ENCODE results near the gene AKT3.

The AKT3 gene

DNA sequence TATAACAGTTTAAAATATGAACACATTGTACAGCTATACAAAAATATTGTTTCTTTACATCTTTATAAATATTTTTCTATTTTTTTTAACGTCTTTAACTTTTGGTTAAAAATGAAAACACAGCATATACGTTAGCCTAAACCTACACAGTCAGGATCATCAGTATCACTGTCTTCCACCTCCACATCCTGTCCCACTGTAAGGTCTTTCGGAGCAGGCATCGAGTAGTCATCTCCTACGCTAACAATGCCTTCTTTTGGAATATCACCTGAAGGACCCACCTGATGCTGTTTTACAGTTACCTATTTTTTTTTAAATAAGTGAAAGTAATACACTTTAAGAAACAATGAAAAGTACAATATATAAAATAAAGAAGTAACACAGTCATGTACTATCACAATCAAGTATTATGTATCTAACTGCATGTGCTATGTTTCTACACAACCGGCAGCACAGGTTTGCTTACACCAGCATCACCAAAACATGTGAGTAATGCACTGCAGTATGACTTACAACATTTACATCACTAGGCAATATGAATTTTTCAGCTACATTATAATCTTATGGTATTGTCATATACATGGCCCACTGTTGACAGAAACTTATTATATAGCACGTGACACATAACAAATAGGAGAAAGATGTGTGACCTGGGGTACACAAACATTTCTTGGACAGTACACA lies 254.4 kb downstream of the AKT3 start:
- DNase-seq = no peak

- no peak for DNase-seq
These were observed 255.6 kb downstream of the AKT3 start for GRCh38 chr1:243594455-243594854.

DNA sequence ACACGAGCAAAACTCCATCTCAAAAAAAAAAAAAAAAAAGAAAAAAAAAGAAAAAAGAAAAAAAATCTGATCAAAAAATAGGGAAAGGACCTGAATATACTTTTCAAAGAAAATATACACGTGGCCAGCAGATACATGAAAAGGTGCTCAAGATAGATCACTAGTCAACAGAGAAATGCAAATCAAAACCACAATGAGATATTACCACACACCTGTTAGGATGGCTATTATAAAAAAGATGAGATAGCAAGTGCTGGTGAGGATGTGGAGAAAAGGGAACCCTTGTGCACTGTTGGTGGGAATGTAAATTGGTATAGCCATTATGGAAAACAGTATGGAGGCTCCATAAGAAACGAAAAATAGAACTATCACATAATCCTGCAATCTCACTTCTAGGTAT lies 260.8 kb downstream of the AKT3 start:
- peak; percentile 50 for DNase-seq

DNA sequence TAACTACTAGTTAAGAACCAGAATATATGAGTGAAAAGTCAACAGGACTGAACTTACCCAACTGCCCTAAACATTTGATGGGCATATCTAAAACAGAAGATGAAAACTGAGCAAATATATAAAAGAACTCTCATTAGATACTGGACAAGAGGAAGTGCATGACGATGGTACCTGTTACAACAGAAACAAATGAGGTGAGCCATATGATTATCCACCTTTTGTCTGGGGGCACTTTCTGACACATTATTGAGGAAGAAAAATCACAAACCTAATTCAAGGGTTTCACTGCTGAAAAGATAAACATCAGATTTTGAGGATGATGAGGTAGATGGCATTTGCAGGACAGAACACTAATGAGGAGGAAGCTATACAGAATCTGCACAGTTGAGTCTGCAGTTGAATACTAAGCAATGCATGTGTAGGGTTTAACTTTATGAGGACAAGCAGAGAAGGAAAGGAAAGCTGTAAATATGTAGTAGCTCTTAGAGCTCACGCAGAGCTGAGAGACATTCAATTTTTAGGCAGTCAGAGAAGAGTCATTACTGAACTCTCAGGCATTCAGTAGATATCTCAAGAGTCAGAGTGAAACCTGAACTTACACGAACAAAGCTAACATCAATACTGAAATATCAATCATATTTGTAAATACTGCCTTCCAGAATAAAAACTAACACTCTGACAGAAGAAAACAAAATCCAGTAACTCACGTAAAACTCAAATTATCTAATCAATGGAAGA lies 262.1 kb downstream of the AKT3 start:
- no peak for DNase-seq

- peak; percentile 73 for DNase-seq
These were observed 262.8 kb downstream of the AKT3 start for GRCh38 chr1:243587285-243587684.

GRCh38 chr1:243585982-243586381 lies 264.1 kb downstream of the AKT3 start:
- no peak for DNase-seq

DNA sequence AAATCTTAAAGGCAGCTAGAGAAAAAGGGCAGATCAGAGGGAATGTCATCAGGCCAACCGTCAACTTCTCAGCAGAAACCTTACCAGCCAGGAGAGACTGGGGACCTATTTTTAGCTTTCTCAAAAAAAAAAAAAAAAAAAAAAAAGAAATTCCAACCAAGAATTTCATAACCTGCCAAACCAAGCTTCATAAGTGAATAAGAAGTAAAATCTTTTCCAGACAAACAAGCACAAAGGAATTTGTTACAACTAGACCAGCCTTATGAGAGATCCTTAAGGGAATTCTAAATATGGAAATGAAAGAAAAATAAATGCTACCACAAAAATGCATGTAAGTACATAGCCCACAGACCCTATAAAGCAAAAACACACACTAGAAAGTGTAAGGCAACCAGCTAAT lies 267.7 kb downstream of the AKT3 start:
- no peak for DNase-seq

GRCh38 chr1:243580984-243581383 lies 269.1 kb downstream of the AKT3 start:
- DNase-seq = no peak

- no peak for DNase-seq
These were observed 270.0 kb downstream of the AKT3 start for GRCh38 chr1:243580072-243580471.

DNA sequence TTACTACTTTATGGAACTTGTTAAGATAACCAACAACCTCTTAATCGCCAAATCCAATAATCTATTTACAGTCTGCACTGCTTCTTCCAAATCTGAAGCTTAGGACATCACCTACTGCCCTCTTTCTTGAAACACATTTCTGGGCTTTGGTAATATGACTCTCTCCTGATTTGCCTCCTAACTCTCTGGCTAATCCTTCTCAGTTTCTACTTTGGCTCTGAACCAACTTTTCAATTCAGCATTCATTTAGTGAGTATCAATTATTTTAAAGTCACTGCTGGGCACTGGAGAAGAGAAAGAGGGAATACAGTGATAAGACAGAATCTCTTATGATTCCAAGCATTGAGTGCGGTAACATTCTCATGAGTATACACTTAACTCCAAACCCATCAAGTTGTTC lies 275.0 kb downstream of the AKT3 start:
- DNase-seq = no peak

- no peak for DNase-seq
These were observed 277.1 kb downstream of the AKT3 start for GRCh38 chr1:243572940-243573339.

GRCh38 chr1:243568793-243569192 lies 281.2 kb downstream of the AKT3 start:
- no peak for DNase-seq

- no peak for DNase-seq
These were observed 285.2 kb downstream of the AKT3 start for GRCh38 chr1:243564814-243565213.

DNA sequence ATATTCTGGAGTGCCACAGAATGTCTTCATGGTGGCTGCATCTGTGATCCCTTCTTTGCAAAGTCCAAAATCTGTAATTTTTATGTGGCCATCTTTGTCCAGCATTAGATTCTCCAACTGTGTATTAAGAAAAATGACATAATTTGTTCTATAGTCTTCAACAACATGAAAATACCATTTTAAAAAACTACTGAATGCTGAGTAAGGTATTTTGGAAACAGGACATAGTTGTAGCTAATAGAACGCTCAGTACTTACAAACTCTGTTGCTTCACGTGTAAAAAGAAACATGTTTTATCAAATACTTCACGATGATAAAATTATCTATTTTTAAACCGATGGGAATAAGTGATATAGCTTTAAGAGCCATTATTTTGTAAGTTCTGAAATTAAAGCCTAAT lies 286.3 kb downstream of the AKT3 start:
- no peak for DNase-seq

DNA sequence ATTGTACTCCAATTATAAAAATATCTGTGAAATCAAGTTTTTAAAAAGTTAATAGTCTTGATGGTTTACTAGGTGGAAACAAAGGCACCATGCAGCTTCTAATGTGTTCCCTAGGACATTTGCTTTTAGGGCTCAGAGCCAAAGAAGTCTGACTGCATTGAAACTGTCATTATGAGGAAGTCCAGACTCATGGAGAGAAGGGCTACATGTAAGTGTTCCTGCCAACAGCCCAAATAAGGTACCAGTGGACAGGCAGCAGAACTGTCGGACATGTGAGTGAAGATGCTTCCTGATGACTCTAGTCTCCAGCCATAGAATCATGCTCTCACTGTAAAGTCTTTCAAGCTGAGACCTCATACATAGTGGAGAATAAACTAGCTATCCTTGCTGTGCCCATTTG lies 287.6 kb downstream of the AKT3 start:
- DNase-seq = peak; percentile 4

GRCh38 chr1:243561588-243562319 lies 288.3 kb downstream of the AKT3 start:
- DNase-seq = no peak

- DNase-seq = no peak
These were observed 290.4 kb downstream of the AKT3 start for GRCh38 chr1:243559575-243560162.

DNA sequence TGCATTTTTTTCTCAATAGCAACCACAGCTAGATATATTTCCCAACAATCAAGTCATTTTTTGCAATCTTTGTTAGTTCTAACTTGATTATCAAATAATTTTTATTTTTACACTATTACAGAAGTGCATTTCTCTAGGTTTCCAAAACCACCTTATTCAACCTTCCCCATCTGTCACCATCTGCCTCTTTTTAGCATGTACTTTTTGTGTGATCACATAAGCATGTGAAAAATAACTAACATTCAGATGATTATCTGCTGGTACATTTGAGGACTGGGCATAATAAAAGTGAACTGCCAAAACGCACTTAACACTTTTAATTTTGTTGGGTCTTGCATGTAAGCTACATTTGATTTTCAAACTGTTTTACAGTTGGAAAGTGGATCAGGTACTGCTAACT lies 291.5 kb downstream of the AKT3 start:
- DNase-seq = no peak

DNA sequence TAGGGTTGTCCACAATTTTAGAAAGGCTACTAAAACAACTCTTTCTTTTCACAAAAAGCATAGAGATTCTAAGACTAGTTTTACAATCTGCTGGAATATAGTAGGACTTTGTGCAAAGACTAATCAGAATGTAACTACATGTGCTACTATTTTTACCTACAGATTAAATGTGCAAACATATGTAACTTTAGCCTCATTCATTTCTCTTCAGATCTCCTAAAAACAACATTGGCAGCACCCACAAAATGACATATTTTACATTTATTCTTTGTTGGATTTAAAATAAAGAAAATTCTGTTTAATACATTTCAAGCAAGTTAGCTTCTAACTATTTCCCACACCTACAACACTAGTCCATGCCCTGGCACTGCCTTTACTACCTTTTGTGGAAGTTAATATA lies 292.2 kb downstream of the AKT3 start:
- DNase-seq = no peak

DNA sequence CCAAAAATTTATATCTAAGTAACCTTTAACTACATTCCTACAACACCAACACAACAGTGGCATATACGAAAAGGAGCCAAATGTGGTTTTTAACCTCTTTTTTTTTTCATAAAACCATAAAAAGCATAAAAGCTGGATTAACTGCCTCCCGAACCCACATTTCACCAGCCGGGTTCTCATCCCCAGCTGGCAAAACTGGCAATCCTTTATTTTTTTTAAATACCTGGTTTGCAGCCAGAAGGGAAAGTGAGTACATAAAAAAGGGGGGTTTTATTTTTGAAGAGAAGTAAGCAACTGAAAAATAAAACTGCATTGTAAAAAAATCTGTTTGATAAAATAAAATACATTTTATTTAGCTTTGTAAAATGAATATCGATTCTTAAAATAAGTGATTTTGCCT lies 295.4 kb downstream of the AKT3 start:
- no peak for DNase-seq

- DNase-seq = no peak
These were observed 297.0 kb downstream of the AKT3 start for GRCh38 chr1:243553090-243553489.

GRCh38 chr1:243550276-243550675 lies 299.8 kb downstream of the AKT3 start:
- no peak for DNase-seq

GRCh38 chr1:243549791-243550190 lies 300.3 kb downstream of the AKT3 start:
- DNase-seq = no peak

DNA sequence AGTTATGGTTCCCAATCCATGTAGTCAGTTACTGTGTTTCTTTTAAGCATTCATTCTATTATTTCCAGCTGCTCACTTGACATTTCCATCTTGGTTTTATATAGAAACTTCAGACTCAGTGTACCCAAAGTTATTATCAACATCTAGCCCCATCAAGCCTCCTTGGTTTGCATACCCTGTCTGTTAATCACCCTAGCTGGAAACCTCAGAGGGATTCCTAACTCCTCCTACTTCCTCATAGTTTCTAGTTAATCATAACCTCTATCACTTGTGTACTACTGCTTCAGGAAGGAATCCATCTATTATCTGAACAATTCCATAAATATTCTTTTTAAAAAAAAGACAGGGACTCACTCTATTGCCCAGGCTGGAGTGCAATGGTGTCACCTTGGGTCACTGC lies 300.9 kb downstream of the AKT3 start:
- DNase-seq = no peak
